HG02981 (cell line): ENCODE results near the gene ADGRF1.
"Not testable (repeated sequence)": the region's sequence is repeated elsewhere in the genome, so short reads cannot be mapped to it uniquely, and the experiment has no call there.

Experiments used
- ATAC-seq: cut with Tn5 transposase; IDR thresholded peaks from one replicate; pipeline ENCODE4 v1.9.1; 2021; ENCODE audit warnings: mild to moderate bottlenecking, moderate library complexity; ENCODE audit not compliant: unreplicated experiment

ADGRF1 gene

DNA sequence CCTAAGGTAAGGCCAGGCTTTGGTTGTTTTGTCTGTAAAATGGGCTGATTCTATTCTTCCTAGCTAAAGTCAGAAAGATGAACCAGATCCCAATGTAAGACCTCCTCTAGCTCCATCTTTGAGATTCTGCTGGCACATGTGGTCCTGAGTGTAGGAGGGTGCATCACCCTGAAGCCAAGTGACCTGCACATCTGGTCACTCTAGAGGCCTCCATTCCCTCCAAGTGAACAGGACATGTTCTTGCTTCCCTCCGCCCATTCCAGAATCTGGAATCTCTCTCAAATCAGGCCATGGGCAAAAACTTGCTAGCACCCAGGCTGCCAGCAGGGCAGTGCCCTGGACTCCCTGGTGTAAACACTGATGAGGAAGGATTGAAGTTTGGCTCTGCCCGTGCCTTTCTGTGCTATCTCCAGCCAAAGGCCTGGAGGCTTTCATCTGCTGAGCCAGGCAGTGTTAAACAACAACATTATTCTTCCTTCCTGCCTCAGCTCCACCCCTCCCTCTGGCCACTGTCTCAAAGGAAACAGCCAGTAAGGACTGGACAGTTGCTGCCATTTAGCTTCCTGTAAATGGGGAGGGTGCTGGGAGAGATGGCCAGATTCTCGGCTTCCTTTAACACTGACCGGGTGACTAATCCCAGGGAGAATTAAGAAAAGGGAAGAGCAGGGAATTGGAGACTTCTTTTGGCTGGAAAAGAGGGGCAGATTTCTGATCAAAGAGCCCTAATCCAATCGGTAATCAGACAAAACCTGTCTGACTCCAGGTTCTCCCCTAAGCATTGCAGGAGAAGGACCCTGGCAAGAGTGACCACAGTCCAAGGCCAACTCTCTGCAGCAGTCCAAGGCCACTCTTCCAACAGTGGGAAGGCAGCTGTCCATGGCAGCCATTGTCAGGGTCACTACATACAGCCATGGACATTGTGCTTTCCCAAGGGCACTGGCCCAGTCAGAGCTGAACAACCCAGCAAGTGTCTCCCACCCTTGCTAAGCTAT is 19.5 kb upstream of the ADGRF1 start:
- ATAC-seq, result no peak

DNA sequence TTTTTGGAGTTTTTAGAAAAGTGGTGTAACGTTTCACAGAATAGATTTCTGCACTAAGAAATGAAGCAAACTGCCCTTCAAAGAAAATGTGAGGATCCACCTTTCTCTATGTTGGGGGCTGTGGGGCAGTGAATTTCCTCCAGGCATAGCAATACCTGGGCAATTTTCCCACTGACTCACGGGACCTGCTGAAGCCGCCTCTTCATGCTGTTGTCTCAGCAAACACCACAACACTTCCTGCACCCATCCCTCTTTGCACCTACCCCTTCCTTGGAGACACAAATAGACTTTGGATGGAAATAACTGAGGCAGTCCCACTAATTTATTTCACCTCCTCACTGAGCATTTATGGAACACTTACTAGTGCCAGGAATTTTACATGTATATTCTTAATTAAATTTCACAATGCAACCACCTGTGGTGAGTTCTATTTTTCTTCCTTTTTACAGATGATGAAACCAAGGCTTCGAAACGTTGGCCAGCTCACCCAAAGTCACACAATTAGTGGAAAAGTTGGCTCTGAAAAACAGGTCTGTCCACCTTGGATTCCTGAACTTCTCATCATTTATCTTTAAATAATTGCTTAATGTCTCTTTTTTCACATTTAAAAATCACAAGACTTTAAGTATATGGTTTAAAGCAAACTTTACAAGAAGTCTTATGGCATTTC is 17.2 kb upstream of the ADGRF1 start:
- no peak for ATAC-seq

DNA sequence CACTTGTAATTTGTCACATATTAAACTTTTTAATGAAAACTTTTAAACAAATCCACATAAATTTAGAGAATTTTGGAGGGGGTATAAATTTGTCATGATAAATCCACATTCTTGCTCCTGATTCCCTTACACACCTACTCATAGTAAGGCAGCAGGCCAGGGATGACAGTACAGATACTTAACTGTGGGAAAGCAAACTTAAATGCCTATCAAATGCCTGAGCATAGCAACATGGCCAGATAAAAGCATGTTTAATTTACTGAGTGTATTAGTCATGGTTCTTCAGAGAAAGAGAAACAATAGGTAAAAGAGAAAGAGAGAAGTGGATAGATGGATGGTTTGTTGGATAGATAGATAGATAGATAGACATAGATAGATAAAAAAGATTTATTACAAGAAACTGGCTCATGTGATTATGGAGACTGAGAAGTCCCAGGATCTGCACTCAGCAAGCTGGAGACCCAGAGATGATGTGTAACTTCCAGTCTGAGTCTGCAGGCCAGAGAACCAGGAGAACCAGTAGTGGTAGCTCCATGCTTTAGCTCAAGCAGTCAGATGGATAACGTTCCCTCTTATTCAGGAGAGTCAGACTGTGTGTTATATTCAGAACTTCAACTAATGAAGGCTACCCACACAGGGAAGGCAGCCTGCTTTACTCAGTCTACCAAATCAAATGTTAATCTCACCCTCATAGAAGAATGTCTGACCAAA is 15.9 kb upstream of the ADGRF1 start:
- ATAC-seq, result no peak

DNA sequence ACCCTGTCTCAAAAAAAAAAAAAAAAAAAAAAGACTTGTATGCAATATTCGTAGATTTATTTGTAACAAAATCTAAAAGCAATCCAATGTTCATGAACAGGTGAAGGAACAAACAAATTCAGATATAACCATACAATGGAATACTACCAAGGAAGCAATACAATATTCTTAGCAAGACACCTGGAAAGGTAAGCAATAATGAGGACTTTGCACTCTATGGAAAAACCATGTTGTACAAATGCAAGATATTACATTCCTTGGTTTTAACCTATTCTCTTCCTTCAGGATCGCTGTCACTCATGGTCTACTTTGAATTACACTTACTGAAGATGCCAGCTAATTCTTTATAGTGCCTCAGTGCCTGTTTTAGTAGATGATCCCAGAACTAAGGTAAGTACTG is 14.7 kb upstream of the ADGRF1 start:
- no peak for ATAC-seq

DNA sequence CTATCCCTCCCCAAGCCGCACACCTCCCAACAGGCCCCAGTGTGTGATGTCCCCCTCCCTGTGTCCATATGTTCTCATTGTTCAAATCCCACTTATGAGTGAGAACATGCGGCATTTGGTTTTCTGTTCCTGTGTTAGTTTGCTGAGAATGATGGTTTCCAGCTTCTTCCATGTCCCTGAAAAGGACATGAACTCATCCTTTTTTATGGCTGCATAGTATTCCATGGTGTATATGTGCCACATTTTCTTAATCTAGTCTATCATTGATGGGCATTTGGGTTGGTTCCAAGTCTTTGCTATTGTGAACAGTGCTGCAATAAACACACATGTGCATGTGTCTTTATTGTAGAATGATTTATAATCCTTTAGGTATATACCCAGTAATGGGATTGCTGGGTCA is 12.2 kb upstream of the ADGRF1 start:
- not testable (repeated sequence) for ATAC-seq

DNA sequence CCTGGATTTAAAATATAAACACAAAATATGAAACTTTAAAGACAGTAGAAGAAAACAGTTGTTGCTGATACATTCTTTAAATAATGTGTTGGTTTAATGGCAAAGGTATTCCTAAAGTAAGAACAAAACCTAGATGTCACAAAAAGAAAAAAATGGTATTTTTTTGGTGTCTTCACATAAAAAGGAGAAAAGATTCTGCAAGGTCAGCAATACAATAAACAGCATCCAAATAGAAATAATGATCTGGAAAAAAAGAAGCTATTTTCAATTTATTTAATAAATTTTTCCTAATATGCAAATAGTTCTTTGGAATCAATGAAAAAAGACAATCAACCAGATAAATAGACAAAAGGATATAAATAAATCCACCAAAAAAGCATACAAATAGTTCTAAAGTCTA is 6.5 kb upstream of the ADGRF1 start:
- ATAC-seq, result no peak

DNA sequence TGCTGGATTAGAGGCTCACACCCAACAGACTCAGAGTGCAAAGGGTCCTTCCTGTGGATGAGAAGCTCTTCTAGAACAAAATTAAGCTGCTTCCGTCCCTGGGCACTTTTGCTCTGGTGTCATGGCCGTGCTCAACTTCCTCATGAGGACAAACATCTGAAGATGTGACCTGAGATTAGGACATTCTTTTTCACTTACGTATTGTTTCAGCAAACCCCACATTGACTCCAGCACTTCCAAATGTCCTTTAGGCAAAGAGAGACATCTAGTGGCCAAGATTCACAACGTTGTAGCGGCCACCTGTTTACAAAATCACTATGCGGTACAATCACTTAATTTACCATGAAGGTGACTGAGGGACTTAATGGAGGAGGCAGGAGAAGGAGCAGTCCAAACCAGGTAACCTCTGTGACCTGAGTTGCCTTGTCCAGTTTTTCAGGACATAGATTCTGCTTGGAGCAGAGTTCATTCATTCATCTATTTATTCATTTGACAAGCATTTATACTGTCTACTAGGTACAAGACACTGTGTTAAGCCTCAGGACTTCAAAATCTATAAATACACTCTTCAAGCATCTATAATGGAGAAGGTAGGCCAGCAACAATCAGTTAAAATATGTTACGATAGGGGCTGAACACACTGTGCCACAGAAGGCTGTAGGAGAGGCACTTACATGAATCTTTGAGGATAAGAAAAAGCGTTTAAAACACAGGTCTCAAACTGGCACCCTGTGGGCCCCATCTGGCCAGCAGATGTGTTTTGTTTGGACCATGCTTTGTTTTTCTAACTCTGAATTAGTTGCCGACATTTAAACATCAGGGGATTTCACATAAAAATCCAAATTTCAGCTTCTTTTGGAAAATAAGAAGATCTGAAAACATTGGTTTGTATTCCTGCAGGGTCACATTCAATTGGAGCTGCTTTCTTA is 5.6 kb upstream of the ADGRF1 start:
- ATAC-seq, result peak; percentile 79

DNA sequence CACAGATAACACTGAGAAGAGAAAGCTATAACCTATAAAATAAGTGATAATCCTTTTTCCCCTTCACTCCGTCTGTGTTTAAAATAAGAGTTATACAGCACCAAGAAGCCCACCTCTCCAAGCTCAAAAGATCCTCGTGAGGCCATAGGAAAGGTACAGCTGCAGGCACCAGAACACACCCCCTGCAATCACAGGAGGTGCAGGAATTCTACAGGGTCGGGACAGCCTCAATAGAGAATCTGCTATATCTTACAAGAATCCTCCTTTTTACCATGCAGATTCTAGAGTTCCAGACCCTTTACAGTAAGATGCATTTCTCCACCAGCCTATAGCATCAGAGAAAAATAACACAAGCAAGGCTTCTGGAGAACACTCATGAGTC is 5.0 kb upstream of the ADGRF1 start:
- ATAC-seq, result no peak

DNA sequence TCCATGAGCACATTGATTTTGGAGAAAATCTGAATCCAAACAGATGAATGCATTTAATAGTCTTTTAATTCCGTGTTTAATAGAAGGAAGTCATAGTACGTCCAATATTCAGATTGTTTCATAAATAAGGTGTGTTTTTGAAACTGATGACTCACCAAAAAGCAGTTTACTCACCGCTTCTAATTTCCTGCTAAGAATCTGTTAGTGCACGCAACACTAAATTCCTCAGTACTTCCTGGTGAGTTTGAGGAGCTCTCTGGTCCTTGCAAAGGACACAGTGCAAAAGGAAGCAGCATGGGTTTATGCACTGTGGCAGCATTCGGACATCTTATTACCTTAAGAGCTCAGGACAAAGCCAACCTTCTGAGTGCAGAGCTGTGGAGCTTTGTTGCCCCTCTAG is 2.3 kb upstream of the ADGRF1 start:
- no peak for ATAC-seq

DNA sequence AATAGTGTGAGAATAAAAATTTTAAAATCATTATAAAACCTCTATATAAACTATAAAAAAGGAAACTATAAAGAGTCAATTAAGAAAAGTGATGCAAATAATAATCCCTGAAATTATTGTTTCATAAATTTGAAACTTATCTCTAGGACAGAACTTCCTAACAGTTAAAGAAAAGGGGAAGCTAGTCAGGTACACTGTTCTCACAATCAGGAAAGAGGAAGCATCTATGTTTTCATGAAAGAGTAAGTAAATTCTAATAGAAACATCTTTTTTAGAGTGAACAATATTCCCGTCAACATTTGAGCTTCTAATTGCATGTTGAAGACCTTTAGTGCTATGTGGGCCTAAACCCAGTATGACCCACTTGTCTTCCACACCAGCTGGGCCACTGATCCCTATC is 1.2 kb upstream of the ADGRF1 start:
- ATAC-seq, result no peak

DNA sequence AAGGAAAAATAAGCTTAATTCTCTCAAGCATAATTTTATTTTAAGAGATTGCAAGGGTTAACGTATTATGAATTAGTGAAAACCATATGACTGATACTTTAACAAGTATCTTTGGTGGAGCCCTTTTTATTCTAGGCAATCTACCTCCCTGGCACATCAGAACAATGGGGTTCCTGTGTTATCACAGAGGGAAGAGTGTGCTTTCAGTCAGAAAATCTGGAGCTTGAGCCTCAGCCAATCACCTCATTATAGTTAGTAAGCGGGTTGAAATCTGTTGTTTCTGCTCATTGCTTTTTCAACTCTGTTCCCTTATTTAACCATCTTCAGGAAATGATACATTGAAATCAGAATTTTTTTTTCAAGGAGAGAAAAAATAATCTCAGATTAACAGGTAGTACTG is 391 bp downstream of the ADGRF1 start:
- ATAC-seq, result no peak

DNA sequence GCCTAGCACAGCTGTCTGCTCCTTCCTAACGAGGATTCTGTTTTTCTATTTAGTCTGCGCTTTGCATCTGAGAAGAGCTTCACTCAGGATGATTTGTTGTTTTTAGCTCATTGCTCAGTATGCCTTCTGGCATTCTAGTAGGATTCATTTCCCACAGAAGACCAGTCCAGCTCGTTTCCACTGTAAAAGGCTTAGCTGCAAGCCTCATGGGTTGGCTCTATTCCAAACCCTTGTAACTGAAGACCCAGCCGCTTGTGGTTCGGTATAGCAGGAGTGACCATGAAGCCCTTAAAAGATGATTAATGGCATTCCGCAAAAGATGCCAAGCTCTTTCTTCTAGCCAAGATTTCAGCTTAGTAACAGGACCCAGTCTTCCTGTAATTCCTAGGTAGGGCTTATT is 7.2 kb downstream of the ADGRF1 start:
- ATAC-seq, result no peak

DNA sequence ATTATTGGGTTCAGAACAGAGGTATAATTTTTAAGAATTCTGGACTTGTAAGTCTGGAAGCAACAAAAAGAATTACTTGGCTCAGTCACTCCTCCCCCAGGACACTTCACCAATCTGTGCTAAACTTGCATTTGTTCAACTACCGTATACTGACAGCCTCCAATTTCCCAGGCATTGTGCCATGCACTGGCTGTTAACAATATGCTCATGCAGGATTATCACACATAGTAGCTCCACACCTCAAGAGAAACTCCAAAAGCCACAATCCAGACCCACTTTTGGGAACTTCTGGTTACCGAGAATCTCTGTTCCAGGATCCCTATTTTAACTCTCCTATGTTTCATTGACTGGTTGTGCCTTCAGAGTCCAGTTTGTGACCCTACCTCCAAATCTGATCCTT is 7.7 kb downstream of the ADGRF1 start:
- no peak for ATAC-seq

DNA sequence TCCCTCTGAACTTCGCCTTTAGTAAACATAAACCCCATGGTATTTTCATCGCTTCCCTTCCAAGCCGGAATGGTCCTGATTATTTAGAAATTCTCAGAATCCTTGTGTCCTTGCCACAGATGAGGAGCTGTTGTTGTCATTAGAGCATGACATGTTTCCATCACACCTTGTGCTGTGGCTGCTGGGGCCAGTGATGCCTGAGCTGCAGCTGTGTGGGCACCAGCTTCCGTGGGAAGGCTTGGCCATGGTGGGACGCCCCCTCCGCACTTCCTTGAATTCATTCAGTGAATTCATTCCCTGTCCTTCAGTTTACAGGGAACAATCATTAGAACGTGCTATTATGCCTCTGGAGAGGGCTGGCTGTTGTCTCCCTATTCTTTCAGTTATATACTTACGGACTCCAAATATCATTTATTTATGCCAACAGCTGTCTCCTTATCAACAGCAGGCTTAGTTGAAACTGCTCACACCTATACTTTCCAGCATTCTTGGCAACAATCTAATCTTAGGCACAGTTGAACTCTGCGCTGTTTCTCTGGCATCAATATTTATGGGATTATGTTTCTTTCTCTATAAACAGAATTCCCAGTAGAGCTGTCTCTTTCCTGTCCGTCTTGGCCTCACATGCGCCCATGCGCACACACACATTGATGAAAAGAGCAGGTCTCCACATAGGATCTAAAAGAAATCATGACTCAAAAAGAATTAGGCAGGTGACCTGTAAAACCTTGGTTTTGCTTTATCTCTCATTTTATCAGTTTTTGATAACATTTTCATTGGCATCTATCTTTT is 9.0 kb downstream of the ADGRF1 start:
- ATAC-seq, result no peak

DNA sequence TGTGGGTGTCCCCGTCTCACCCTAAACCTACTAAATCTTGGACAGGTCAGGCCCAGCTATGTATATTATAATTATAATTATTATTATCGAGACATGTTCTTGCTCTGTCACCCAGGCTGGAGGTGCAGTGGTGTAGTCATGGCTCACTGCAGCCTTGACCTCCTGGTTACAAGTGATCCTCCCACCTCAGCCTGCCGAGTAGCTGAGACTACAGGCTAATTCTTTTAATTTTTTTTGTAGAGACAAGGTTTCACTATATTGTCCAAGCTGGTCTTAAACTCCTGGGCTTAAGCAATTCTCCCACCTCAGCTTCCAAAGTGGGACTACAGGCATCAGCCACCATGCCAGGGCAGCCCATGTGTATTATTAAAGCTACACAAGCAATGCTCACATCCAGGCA is 10.5 kb downstream of the ADGRF1 start:
- no peak for ATAC-seq

DNA sequence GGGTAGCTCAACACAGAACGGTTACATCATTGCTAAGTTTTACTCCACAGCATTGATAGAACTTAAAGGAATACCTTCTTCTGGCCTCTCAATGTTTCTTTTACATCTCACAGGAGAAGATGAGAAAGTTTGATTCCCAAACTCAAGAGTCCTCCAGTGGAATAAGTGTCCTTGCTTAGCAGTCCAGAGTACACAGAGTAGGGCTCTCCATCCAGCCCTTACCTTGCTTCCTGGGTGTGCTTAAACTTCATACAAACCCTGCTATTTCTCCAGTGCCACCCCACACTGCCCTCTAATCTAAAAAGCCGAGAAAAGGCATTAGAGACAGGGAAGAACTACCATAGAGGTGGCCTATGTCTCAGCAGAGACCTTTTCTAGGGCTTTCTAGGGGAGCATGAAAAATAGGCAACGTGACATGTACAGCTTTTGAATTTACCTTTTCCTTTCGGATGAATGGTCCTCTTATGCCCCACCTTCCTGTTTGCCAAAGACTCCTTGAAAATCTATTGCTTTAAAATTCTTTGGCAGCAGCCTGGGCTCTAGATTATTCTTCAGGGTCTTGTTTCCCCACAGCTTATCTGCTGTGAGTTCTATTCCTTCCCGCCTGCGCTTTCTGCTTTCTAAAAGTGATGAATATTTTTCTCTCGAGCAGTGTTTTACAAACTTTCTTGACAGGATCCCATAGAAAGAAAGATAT is 12.1 kb downstream of the ADGRF1 start:
- no peak for ATAC-seq

DNA sequence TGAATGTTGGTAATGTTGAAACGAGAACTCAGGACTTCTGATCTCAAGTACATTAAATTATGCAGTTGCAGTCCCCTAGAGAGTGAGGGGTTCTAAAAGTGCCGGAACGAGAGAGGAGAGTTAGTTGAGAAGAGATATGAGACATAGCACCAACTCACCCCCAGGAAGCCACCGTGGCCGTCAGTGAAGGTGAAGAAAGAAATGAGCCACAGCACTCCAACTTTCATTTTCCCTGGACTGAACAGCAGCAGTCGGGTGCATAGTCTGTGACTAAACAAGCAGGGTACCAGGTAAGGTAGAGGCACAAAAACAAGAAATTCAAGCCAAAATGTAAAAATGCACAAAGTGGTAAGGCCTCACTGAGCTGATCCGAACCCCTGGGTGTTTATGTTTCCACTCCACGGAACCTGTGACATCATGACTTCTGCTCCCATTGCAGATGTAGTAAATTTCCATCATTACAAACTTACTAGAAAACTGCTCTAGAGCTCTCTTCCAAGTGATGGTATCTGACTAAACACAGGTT is 13.2 kb downstream of the ADGRF1 start:
- no peak for ATAC-seq

DNA sequence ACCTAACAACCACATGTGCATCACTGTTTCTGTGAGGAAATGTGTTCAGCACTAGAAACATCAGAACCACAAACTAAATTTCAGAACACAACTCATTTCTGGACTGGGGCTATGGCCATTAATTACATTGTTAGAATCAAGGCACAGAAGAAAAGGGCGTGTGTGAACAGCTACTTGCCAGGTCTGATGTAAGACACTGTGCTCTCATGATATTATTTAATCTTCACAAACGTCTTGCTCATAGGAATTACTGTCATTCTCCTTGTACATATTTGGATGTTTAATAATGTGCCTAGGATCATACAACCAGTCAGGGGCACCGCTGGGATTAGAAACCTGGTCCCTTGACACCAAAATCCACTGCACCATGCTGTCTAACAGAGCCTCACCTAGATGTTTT is 14.8 kb downstream of the ADGRF1 start:
- ATAC-seq, result no peak

DNA sequence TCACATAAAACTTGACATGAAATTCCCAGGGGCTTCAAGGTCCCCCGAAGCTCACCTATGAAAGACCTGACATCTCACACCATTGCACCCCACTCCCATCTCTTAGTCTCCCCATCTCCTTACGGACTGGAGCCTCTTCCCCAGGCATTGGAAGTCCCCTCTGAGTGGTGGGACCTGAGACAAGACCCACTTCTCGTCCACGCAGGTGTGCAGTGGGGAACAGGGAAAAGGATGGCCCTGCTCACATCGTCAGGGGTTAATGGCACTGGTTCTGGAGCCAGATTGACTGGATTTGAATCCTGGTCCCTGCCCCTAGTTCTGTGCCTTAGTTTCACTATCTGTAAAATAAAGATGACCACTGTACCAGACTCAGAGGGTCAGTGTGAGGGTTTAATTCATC is 15.5 kb downstream of the ADGRF1 start:
- no peak for ATAC-seq
